ENCODE results near the gene ZNF74.

- TF ChIP-seq CTCF (conservative IDR thresholded peaks at IDR 0.05) (no peak), ZFX (IDR thresholded peaks at IDR 0.05) (no peak)
These were observed 12.2 kb downstream of the ZNF74 start for GRCh38 chr22:20405931-20406685.
